Measurements from ENCODE around the gene ENTPD2. TPM values are rescaled to one million over a fixed set of nuclear protein-coding genes. Genes with fewer than 3 reads are reported as not detected.
A peak's percentile ranks its signal among the peaks of the same experiment; 100 is the strongest.

The ENTPD2 gene
- total and polyA plus RNA-seq, 9 of the 15 experiments (the other 6 are each of a cell fraction or from before 2014, with no cell fraction given): 0.04 to 0.60 (median 0.14) TPM; not detected in 4

DNA sequence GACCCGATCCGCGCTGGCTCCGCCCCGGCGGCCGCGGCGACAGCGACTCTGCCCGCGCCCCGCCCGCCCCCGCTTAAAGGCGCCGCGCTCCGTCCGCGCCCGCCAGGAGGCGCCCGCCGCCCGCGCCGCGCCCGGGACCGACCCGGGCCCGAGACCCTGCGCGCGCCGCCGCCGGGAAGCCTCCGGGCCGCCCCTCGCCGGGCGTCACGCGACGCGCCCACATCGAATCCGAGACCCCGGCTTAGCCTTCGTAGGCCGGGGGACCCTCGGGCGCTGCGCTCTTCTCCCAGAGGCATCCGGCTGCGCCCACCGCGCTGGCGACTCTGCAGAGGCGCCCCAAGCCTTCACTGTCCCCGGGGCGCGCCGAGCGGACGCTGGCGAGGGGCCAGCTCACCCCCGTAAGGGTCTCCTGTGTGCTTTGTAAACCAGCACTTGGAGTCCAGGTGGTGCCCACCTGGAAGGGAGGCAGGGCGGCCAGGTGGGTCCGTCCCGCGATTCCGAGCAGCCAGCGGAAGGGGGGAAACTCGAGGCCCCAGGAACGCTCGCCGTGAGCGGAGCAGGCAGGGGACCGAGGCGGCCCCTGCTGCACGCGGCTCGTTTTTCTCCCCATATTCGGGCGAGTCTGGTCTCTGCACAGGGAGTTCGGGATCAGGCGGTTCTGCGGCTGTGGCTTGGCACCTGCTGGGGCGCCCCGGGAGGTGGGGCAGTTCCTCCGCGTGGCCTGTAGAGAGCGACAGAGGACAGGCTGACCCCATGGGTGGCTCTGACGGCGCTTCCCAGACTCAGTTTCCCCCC, 25.4 kb downstream of the ENTPD2 start (continued):
- TF ChIP-seq RAD21 (CRISPR knock-in tag; conservative IDR thresholded peaks at IDR 0.05 in 1 of 2, IDR thresholded peaks at IDR 0.05 in 1 of 2) (peak in 1 of 2 experiments; percentile 39; a peak in 2 of 4 replicates), POLR3A (IDR thresholded peaks at IDR 0.05; ENCODE audit: borderline replicate concordance, extremely low read depth, insufficient read depth, insufficient read length) (no peak), MCM3 (IDR thresholded peaks at IDR 0.05) (no peak), RB1 (IDR thresholded peaks at IDR 0.05; ENCODE audit: low read depth) (peak; percentile 79), HIVEP1 (CRISPR knock-in tag; IDR thresholded peaks at IDR 0.05) (no peak), MTA3 (IDR thresholded peaks at IDR 0.05; ENCODE audit: borderline replicate concordance) (no peak), ZNF668 (CRISPR knock-in tag; IDR thresholded peaks at IDR 0.05) (no peak), ZKSCAN1 (IDR thresholded peaks at IDR 0.05; ENCODE audit: low read depth, low read length) (no peak), CBFA2T3 (IDR thresholded peaks at IDR 0.05) (0 out of 2 replicates have a peak, but pooled peaks have one; percentile 14), DDX20 (tag; IDR thresholded peaks at IDR 0.05; ENCODE audit: low read depth) (no peak), NCOR1 (IDR thresholded peaks at IDR 0.05) (no peak), TRIM28 (IDR thresholded peaks at IDR 0.05) (no peak)
- TF ChIP-seq, protein P1, sequence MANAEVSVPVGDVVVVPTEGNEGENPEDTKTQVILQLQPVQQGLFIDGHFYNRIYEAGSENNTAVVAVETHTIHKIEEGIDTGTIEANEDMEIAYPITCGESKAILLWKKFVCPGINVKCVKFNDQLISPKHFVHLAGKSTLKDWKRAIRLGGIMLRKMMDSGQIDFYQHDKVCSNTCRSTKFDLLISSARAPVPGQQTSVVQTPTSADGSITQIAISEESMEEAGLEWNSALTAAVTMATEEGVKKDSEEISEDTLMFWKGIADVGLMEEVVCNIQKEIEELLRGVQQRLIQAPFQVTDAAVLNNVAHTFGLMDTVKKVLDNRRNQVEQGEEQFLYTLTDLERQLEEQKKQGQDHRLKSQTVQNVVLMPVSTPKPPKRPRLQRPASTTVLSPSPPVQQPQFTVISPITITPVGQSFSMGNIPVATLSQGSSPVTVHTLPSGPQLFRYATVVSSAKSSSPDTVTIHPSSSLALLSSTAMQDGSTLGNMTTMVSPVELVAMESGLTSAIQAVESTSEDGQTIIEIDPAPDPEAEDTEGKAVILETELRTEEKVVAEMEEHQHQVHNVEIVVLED (CRISPR knock-in tag; IDR thresholded peaks at IDR 0.05): no peak
- TF ChIP-seq, protein P2, sequence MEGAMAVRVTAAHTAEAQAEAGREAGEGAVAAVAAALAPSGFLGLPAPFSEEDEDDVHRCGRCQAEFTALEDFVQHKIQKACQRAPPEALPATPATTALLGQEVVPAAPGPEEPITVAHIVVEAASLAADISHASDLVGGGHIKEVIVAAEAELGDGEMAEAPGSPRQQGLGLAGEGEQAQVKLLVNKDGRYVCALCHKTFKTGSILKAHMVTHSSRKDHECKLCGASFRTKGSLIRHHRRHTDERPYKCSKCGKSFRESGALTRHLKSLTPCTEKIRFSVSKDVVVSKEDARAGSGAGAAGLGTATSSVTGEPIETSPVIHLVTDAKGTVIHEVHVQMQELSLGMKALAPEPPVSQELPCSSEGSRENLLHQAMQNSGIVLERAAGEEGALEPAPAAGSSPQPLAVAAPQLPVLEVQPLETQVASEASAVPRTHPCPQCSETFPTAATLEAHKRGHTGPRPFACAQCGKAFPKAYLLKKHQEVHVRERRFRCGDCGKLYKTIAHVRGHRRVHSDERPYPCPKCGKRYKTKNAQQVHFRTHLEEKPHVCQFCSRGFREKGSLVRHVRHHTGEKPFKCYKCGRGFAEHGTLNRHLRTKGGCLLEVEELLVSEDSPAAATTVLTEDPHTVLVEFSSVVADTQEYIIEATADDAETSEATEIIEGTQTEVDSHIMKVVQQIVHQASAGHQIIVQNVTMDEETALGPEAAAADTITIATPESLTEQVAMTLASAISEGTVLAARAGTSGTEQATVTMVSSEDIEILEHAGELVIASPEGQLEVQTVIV (CRISPR knock-in tag; IDR thresholded peaks at IDR 0.05; ENCODE audit: borderline replicate concordance): no peak
- TF ChIP-seq, protein P3, sequence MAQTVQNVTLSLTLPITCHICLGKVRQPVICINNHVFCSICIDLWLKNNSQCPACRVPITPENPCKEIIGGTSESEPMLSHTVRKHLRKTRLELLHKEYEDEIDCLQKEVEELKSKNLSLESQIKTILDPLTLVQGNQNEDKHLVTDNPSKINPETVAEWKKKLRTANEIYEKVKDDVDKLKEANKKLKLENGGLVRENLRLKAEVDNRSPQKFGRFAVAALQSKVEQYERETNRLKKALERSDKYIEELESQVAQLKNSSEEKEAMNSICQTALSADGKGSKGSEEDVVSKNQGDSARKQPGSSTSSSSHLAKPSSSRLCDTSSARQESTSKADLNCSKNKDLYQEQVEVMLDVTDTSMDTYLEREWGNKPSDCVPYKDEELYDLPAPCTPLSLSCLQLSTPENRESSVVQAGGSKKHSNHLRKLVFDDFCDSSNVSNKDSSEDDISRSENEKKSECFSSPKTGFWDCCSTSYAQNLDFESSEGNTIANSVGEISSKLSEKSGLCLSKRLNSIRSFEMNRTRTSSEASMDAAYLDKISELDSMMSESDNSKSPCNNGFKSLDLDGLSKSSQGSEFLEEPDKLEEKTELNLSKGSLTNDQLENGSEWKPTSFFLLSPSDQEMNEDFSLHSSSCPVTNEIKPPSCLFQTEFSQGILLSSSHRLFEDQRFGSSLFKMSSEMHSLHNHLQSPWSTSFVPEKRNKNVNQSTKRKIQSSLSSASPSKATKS (CRISPR knock-in tag; IDR thresholded peaks at IDR 0.05): no peak
- TF ChIP-seq, protein P4, sequence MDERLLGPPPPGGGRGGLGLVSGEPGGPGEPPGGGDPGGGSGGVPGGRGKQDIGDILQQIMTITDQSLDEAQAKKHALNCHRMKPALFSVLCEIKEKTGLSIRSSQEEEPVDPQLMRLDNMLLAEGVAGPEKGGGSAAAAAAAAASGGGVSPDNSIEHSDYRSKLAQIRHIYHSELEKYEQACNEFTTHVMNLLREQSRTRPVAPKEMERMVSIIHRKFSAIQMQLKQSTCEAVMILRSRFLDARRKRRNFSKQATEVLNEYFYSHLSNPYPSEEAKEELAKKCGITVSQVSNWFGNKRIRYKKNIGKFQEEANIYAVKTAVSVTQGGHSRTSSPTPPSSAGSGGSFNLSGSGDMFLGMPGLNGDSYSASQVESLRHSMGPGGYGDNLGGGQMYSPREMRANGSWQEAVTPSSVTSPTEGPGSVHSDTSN (CRISPR knock-in tag; IDR thresholded peaks at IDR 0.05; ENCODE audit: low read depth): no peak
- TF ChIP-seq, protein P4 (tag; conservative IDR thresholded peaks at IDR 0.05; ENCODE audit: low read depth): no peak

Measured in K562 (cell line).